ENCODE measurements around the gene CCT3. TPM values are rescaled to one million over a fixed set of nuclear protein-coding genes. Genes with fewer than 3 reads are reported as not detected.

CCT3 gene
- total and polyA plus RNA-seq, 7 experiments from 2014 or later = 78.0 to 282 (median 120) TPM

DNA sequence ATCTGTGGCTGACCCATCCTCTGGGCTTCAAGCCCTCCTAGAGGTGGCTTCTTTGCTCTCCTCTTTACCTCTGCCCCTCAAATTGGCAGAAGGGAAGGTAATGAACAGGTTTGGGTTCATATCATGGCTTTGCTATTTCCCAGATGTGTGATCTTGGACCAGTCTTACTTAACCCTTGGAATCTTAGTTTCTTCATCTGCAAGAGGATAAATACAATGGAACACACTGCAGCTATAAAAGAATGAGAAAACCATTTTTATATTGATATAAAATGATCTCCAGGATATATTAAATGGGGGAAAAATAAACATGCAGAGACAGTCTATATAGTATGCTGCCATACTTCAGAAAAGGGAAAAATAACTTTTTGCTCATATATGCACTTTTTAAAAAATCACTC, 48.2 kb downstream of the CCT3 start:
- H3K4me3 ChIP-seq (ENCODE audit: low read length) = no peak overlapping the region
- H3K9me3 ChIP-seq (ENCODE audit: control insufficient read depth in 2 of 3, low read length in 3 of 3) = no peaks in the 10 kb centered on the region
- H3K36me3 ChIP-seq (ENCODE audit: control insufficient read depth in 2 of 3, insufficient read depth in 3 of 3, low read length in 3 of 3) = peaks cover 0 to 31% (median 0%) of the 10 kb centered on the region in 3 experiments
- Mint-ChIP-seq H3K27ac (peak overlapping the region in 4 of 9 donors; percentile 12 to 38 (median 16)), H3K4me1 (peaks cover 4 to 26% (median 14%) of the 10 kb centered on the region in 7 donors), H3K36me3 (peaks cover 0 to 12% (median 3%) of the 10 kb centered on the region in 5 donors), H3K9me3 (no peaks in the 10 kb centered on the region), H3K27me3 (no peaks in the 10 kb centered on the region), H3K4me3 (no peak overlapping the region)
- intact Hi-C loops (cut with micrococcal nuclease) = no loop called here
- POLR2A ChIA-PET = no interaction called here
- no peak overlapping the region for H3K27ac ChIP-seq (ENCODE audit: low read depth, low read length)
- DNase-seq = no peak
- H3K4me1 ChIP-seq (ENCODE audit: control insufficient read depth in 2 of 2, insufficient read depth in 2 of 2, low read length in 2 of 2) = peaks cover 4 to 5% of the 10 kb centered on the region in 2 donors
- no peak for ATAC-seq
- H3K27me3 ChIP-seq (ENCODE audit: control insufficient read depth in 2 of 2, insufficient read depth in 2 of 2, low read length in 2 of 2) = no peaks in the 10 kb centered on the region
- CTCF ChIA-PET = no interaction called here

DNA sequence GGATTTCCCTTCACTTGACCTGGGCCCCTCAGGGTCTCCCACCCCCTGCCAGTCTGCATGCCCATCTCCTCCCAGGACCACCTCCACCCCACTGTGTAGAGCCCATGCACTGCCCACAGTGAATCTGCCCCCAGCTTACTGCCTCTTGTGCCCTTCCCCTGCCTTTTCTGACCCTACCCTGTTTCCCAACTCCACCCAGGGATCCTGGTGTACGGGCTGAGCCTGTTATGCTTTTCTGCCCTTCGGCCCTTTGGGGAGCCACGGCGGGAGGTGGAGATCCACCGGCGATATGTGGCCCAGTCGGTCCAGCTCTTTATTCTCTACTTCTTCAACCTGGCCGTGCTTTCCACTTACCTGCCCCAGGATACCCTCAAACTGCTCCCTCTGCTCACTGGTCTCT, 52.0 kb downstream of the CCT3 start:
- intact Hi-C loops (cut with micrococcal nuclease) = no loop called here
- Mint-ChIP-seq H3K9me3 (no peaks in the 10 kb centered on the region), H3K36me3 (peaks cover 0 to 15% (median 2%) of the 10 kb centered on the region in 5 donors), H3K4me3 (peak overlapping the region in 1 of 10 donors; percentile 38), H3K4me1 (peaks cover 15 to 39% (median 30%) of the 10 kb centered on the region in 7 donors), H3K27me3 (peaks cover 0 to 3% (median 0%) of the 10 kb centered on the region in 5 donors), H3K27ac (no peak overlapping the region)
- Histone ChIP-seq H3K36me3 (ENCODE audit: control insufficient read depth in 2 of 3, insufficient read depth in 3 of 3, low read length in 3 of 3) (peaks cover 0 to 11% (median 0%) of the 10 kb centered on the region in 3 experiments), H3K4me1 (ENCODE audit: control insufficient read depth in 2 of 2, insufficient read depth in 2 of 2, low read length in 2 of 2) (peaks cover 15 to 17% of the 10 kb centered on the region in 2 donors), H3K4me3 (ENCODE audit: low read length) (no peak overlapping the region), H3K27me3 (ENCODE audit: control insufficient read depth in 2 of 2, insufficient read depth in 2 of 2, low read length in 2 of 2) (no peaks in the 10 kb centered on the region), H3K9me3 (ENCODE audit: control insufficient read depth in 2 of 3, low read length in 3 of 3) (no peaks in the 10 kb centered on the region), H3K27ac (ENCODE audit: low read depth, low read length) (no peak overlapping the region)
- CTCF ChIA-PET = no interaction called here
- POLR2A ChIA-PET = no interaction called here
- DNase-seq (no peak), ATAC-seq (no peak)

DNA sequence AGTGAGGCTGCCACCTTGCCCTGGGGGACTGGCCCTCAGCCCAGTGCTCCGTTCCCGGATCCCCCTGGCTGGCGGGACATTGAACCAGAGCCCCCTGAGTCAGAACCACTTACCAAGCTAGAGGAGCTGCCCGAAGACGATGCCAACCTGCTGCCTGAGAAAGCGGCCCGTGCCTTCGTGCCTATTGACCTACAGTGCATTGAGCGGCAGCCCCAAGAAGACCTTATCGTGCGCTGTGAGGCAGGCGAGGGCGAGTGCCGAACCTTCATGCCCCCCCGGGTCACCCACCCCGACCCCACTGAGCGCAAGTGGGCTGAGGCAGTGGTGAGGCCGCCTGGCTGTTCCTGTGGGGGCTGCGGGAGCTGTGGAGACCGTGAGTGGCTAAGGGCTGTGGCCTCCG, 52.7 kb downstream of the CCT3 start:
- POLR2A ChIA-PET = interaction anchor here (0.6 kb wide), 1 partner anchor 12 kb away, joined by 3 read pairs; no protein-coding TSS in a partner anchor

DNA sequence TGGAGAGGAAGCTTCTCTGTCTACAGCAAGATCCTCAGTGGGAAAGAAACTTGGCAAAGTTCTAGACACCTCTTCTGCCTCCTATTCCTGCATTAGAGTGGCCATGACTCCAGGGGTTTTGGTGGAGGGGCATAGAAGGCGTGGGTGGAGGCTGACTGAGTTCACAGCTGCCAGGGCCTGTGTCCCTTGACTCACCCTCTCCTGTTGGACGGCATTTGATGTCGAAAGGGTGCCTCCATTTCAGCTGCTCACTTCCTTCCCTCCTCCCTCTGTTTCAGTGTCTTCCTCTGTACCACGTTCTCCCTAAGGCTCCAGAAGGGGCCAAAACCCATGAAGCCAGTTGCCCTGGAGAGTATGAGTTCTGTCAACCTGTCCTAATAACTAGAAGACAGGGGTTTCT, 53.3 kb downstream of the CCT3 start:
- H3K9me3 Mint-ChIP-seq = no peaks in the 10 kb centered on the region
- POLR2A ChIA-PET = interaction anchor here (0.6 to 3.4 kb wide), 2 partner anchors 10 to 13 kb away, joined by 3 to 26 read pairs; partner anchors contain the start of gene GLMP

More for the DNA sequence above, 52.7 kb downstream of the CCT3 start:
- peaks cover 22 to 45% (median 32%) of the 10 kb centered on the region in 7 donors for H3K4me1 Mint-ChIP-seq
- no peaks in the 10 kb centered on the region for H3K9me3 Mint-ChIP-seq
- peaks cover 15 to 22% of the 10 kb centered on the region in 2 donors for H3K4me1 ChIP-seq (ENCODE audit: control insufficient read depth in 2 of 2, insufficient read depth in 2 of 2, low read length in 2 of 2)
- peak overlapping the region in 1 of 9 donors; percentile 42 for H3K27ac Mint-ChIP-seq
- no peak overlapping the region for H3K4me3 Mint-ChIP-seq
- intact Hi-C loops (cut with micrococcal nuclease) = no loop called here
- H3K27me3 Mint-ChIP-seq = peaks cover 0 to 3% (median 0%) of the 10 kb centered on the region in 5 donors
- no peak overlapping the region for H3K4me3 ChIP-seq (ENCODE audit: low read length)
- ATAC-seq = no peak
- peaks cover 0 to 15% (median 2%) of the 10 kb centered on the region in 5 donors for H3K36me3 Mint-ChIP-seq
- CTCF ChIA-PET = no interaction called here
- no peaks in the 10 kb centered on the region for H3K27me3 ChIP-seq (ENCODE audit: control insufficient read depth in 2 of 2, insufficient read depth in 2 of 2, low read length in 2 of 2)
- DNase-seq = no peak
- H3K36me3 ChIP-seq (ENCODE audit: control insufficient read depth in 2 of 3, insufficient read depth in 3 of 3, low read length in 3 of 3) = peaks cover 0 to 11% (median 0%) of the 10 kb centered on the region in 3 experiments
- H3K27ac ChIP-seq (ENCODE audit: low read depth, low read length) = no peak overlapping the region
- H3K9me3 ChIP-seq (ENCODE audit: control insufficient read depth in 2 of 3, low read length in 3 of 3) = no peaks in the 10 kb centered on the region

DNA sequence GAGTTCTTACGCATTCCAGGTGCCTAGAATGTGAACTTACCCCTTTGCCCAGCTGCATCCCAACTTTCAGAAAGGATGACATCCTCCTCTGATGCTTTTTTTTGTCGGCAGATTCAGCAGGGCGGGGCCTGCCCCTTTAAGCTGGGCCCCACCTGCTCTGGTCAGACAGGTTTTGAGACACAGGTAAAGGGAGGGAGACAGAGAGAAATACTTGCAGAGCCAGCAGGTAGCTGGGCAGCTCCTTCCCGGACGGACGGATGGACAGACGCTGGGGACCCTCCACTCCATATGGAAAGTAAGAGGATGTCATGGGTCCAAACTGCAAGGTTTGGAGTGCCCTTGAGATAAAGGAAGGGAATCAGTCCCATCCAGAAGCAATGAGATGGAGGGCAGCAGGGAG, 54.0 kb downstream of the CCT3 start, which contains the start of gene TMEM79:
Gene TMEM79, plus strand, starts transcription at position 214 of the 400 bp plus-strand sequence. CDS start 902 bp downstream, outside the sequence.
- Histone ChIP-seq H3K27ac (ENCODE audit: low read depth, low read length) (peak within 1 kb of the TSS; percentile 89), H3K27me3 (ENCODE audit: control insufficient read depth in 2 of 2, insufficient read depth in 2 of 2, low read length in 2 of 2) (no peaks in the 10 kb centered on the region), H3K9me3 (ENCODE audit: control insufficient read depth in 2 of 3, low read length in 3 of 3) (no peaks in the 10 kb centered on the region), H3K4me3 (ENCODE audit: low read length) (peak within 1 kb of the TSS; percentile 93), H3K4me1 (ENCODE audit: control insufficient read depth in 2 of 2, insufficient read depth in 2 of 2, low read length in 2 of 2) (peaks cover 15 to 22% of the 10 kb centered on the region in 2 donors), H3K36me3 (ENCODE audit: control insufficient read depth in 2 of 3, insufficient read depth in 3 of 3, low read length in 3 of 3) (peaks cover 0 to 8% (median 5%) of the 10 kb centered on the region in 3 experiments)
- Mint-ChIP-seq H3K4me3 (peak within 1 kb of the TSS; percentile 85 to 99 (median 94)), H3K4me1 (peaks cover 29 to 51% (median 35%) of the 10 kb centered on the region in 7 donors), H3K36me3 (peaks cover 0 to 10% (median 0%) of the 10 kb centered on the region in 5 donors), H3K27ac (peak within 1 kb of the TSS; percentile 89 to 98 (median 95)), H3K9me3 (no peaks in the 10 kb centered on the region), H3K27me3 (peaks cover 0 to 3% (median 0%) of the 10 kb centered on the region in 5 donors)
- CTCF ChIA-PET = interaction anchor here (1.6 kb wide), 1 partner anchor 11 kb away, joined by 3 read pairs; the partner anchor contains the start of gene GLMP
- POLR2A ChIA-PET = interaction anchor here (1.6 to 3.4 kb wide), 4 partner anchors 8 to 217 kb away, joined by 3 to 26 read pairs (median 6); partner anchors contain the start of genes GLMP, MEF2D and SLC25A44
- intact Hi-C loops (cut with micrococcal nuclease) = no loop called here
- ATAC-seq (no peak), DNase-seq (no peak)

More for the DNA sequence above, 53.3 kb downstream of the CCT3 start:
- DNase-seq (no peak), ATAC-seq (no peak)
- CTCF ChIA-PET = interaction anchor here (1.6 kb wide), 1 partner anchor 11 kb away, joined by 3 read pairs; the partner anchor contains the start of gene GLMP
- H3K27me3 ChIP-seq (ENCODE audit: control insufficient read depth in 2 of 2, insufficient read depth in 2 of 2, low read length in 2 of 2) = no peaks in the 10 kb centered on the region
- H3K4me3 Mint-ChIP-seq = peak overlapping the region in 5 of 10 donors; percentile 5 to 63 (median 32)
- H3K27me3 Mint-ChIP-seq = peaks cover 0 to 3% (median 0%) of the 10 kb centered on the region in 5 donors
- no peak overlapping the region for H3K4me3 ChIP-seq (ENCODE audit: low read length)
- peaks cover 15 to 22% of the 10 kb centered on the region in 2 donors for H3K4me1 ChIP-seq (ENCODE audit: control insufficient read depth in 2 of 2, insufficient read depth in 2 of 2, low read length in 2 of 2)
- intact Hi-C loops (cut with micrococcal nuclease) = no loop called here
- H3K36me3 Mint-ChIP-seq = peaks cover 0 to 13% (median 2%) of the 10 kb centered on the region in 5 donors
- H3K9me3 ChIP-seq (ENCODE audit: control insufficient read depth in 2 of 3, low read length in 3 of 3) = no peaks in the 10 kb centered on the region
- H3K4me1 Mint-ChIP-seq = peaks cover 28 to 50% (median 35%) of the 10 kb centered on the region in 7 donors
- H3K36me3 ChIP-seq (ENCODE audit: control insufficient read depth in 2 of 3, insufficient read depth in 3 of 3, low read length in 3 of 3) = peaks cover 0 to 11% (median 4%) of the 10 kb centered on the region in 3 experiments
- no peak overlapping the region for H3K27ac Mint-ChIP-seq
- H3K27ac ChIP-seq (ENCODE audit: low read depth, low read length) = no peak overlapping the region

DNA sequence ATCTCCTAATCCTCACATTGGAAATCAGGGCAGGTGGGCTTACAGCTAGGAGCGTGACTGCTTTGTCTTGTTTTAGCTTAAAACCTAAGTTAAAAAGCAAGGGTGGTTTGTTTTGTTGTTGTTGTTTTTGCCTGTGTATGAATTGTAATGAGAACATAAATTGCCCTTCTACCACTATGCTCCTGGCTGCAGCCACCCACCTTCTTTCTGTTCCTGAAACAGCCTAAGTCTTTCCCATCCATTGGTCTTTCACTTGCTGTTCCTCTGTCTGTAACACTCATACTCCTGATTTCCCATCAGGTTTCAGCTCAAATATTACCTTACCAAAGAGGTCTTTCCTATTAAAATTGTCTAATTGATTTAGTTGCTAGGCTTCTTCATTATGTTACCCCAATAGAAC, 54.6 kb downstream of the CCT3 start:
- peaks cover 2 to 11% (median 5%) of the 10 kb centered on the region in 3 experiments for H3K36me3 ChIP-seq (ENCODE audit: control insufficient read depth in 2 of 3, insufficient read depth in 3 of 3, low read length in 3 of 3)
- no peaks in the 10 kb centered on the region for H3K9me3 ChIP-seq (ENCODE audit: control insufficient read depth in 2 of 3, low read length in 3 of 3)
- H3K4me3 Mint-ChIP-seq = peak overlapping the region; percentile 85 to 99 (median 94)
- ChIA-PET POLR2A (interaction anchor here (0.6 to 3.8 kb wide), 10 partner anchors 8 to 218 kb away, joined by 3 to 28 read pairs (median 4); partner anchors contain the start of genes GLMP, MEF2D, PMF1 and SLC25A44), CTCF (interaction anchor here (0.6 to 1.6 kb wide), 4 partner anchors 12 to 102 kb away, joined by 3 to 5 read pairs (median 3); partner anchors contain the start of gene GLMP)
- no peak for DNase-seq
- H3K4me1 Mint-ChIP-seq = peaks cover 29 to 51% (median 35%) of the 10 kb centered on the region in 7 donors
- H3K27ac ChIP-seq (ENCODE audit: low read depth, low read length) = peak overlapping the region; percentile 89
- intact Hi-C loops (cut with micrococcal nuclease) = loop anchor here (1.0 to 2.0 kb wide), 4 partner anchors 53 to 483 kb away; partner anchors contain the start of genes KHDC4 (in 1 of the 2) and PRCC (in 1 of the 2)
- ATAC-seq = no peak
- peaks cover 0 to 9% (median 2%) of the 10 kb centered on the region in 5 donors for H3K36me3 Mint-ChIP-seq
- H3K4me1 ChIP-seq (ENCODE audit: control insufficient read depth in 2 of 2, insufficient read depth in 2 of 2, low read length in 2 of 2) = peaks cover 15 to 22% of the 10 kb centered on the region in 2 donors
- H3K27me3 Mint-ChIP-seq = peaks cover 0 to 3% (median 0%) of the 10 kb centered on the region in 5 donors
- H3K27me3 ChIP-seq (ENCODE audit: control insufficient read depth in 2 of 2, insufficient read depth in 2 of 2, low read length in 2 of 2) = no peaks in the 10 kb centered on the region
- H3K4me3 ChIP-seq (ENCODE audit: low read length) = peak overlapping the region; percentile 93
- peak overlapping the region; percentile 27 to 96 (median 92) for H3K27ac Mint-ChIP-seq
- no peaks in the 10 kb centered on the region for H3K9me3 Mint-ChIP-seq

All from naive thymus-derived CD4-positive, alpha-beta T cell (primary cell).